ENCODE results near the gene FBH1. TPM values are rescaled to one million over a fixed set of nuclear protein-coding genes. Genes with fewer than 3 reads are reported as not detected.
A peak's percentile ranks its signal among the peaks of the same experiment; 100 is the strongest.
"Not testable (repeated sequence)": the region's sequence is repeated elsewhere in the genome, so short reads cannot be mapped to it uniquely, and the experiment has no call there.

The FBH1 gene
- polyA plus RNA-seq, 3 donors: 72.2 to 93.5 (median 76.7) TPM

- not testable (repeated sequence) for DNase-seq (ENCODE audit: extremely low read depth in 1 of 11, low read depth in 9 of 11, low spot score in 4 of 11)
These were observed 22.9 kb upstream of the FBH1 start for GRCh38 chr10:5867091-5867615.

GRCh38 chr10:5868383-5868782 is 21.7 kb upstream of the FBH1 start:
- DNase-seq (ENCODE audit: extremely low read depth in 1 of 11, low read depth in 9 of 11, low spot score in 4 of 11): not testable (repeated sequence)

- DNase-seq (ENCODE audit: extremely low read depth in 1 of 11, low read depth in 9 of 11, low spot score in 4 of 11): no peak
These were observed 20.9 kb upstream of the FBH1 start for GRCh38 chr10:5869156-5869555.

GRCh38 chr10:5871596-5871995 is 18.4 kb upstream of the FBH1 start:
- no peak for DNase-seq (ENCODE audit: extremely low read depth in 1 of 11, low read depth in 9 of 11, low spot score in 4 of 11)

GRCh38 chr10:5873515-5873995 is 16.5 kb upstream of the FBH1 start:
- DNase-seq (ENCODE audit: extremely low read depth in 1 of 11, low read depth in 9 of 11, low spot score in 4 of 11): peak; percentile 47 to 84 (median 70)

- DNase-seq (ENCODE audit: extremely low read depth in 1 of 11, low read depth in 9 of 11, low spot score in 4 of 11): no peak
These were observed 13.8 kb upstream of the FBH1 start for GRCh38 chr10:5876181-5876768.

GRCh38 chr10:5877041-5877440 is 13.0 kb upstream of the FBH1 start:
- DNase-seq (ENCODE audit: extremely low read depth in 1 of 11, low read depth in 9 of 11, low spot score in 4 of 11): not testable (repeated sequence)

- no peak for DNase-seq (ENCODE audit: extremely low read depth in 1 of 11, low read depth in 9 of 11, low spot score in 4 of 11)
These were observed 7.1 kb upstream of the FBH1 start for GRCh38 chr10:5882961-5883360.

GRCh38 chr10:5885619-5886018 is 4.4 kb upstream of the FBH1 start:
- no peak for DNase-seq (ENCODE audit: extremely low read depth in 1 of 11, low read depth in 9 of 11, low spot score in 4 of 11)

GRCh38 chr10:5887029-5887428 is 3.0 kb upstream of the FBH1 start:
- no peak for DNase-seq (ENCODE audit: extremely low read depth in 1 of 11, low read depth in 9 of 11, low spot score in 4 of 11)

GRCh38 chr10:5887641-5888040 is 2.4 kb upstream of the FBH1 start:
- no peak for DNase-seq (ENCODE audit: extremely low read depth in 1 of 11, low read depth in 9 of 11, low spot score in 4 of 11)

- DNase-seq (ENCODE audit: extremely low read depth in 1 of 11, low read depth in 9 of 11, low spot score in 4 of 11): no peak
These were observed 1.7 kb upstream of the FBH1 start for GRCh38 chr10:5888351-5888750.

GRCh38 chr10:5888843-5889623 is 1.0 kb upstream of the FBH1 start:
- DNase-seq (ENCODE audit: extremely low read depth in 1 of 11, low read depth in 9 of 11, low spot score in 4 of 11): peak in 1 of 11 donors; percentile 20

GRCh38 chr10:5890452-5890915 is 441 bp downstream of the FBH1 start:
- no peak for DNase-seq (ENCODE audit: extremely low read depth in 1 of 11, low read depth in 9 of 11, low spot score in 4 of 11)

GRCh38 chr10:5891009-5891408 is 966 bp downstream of the FBH1 start:
- no peak for DNase-seq (ENCODE audit: extremely low read depth in 1 of 11, low read depth in 9 of 11, low spot score in 4 of 11)

- no peak for DNase-seq (ENCODE audit: extremely low read depth in 1 of 11, low read depth in 9 of 11, low spot score in 4 of 11)
These were observed 2.0 kb downstream of the FBH1 start for GRCh38 chr10:5892007-5892406.

GRCh38 chr10:5893321-5893720 is 3.3 kb downstream of the FBH1 start:
- DNase-seq (ENCODE audit: extremely low read depth in 1 of 11, low read depth in 9 of 11, low spot score in 4 of 11): no peak

- no peak for DNase-seq (ENCODE audit: extremely low read depth in 1 of 11, low read depth in 9 of 11, low spot score in 4 of 11)
These were observed 4.4 kb downstream of the FBH1 start for GRCh38 chr10:5894403-5894802.

GRCh38 chr10:5894873-5895272 is 4.8 kb downstream of the FBH1 start:
- DNase-seq (ENCODE audit: extremely low read depth in 1 of 11, low read depth in 9 of 11, low spot score in 4 of 11): no peak

- DNase-seq (ENCODE audit: extremely low read depth in 1 of 11, low read depth in 9 of 11, low spot score in 4 of 11): no peak
These were observed 5.3 kb downstream of the FBH1 start for GRCh38 chr10:5895365-5895764.

All from renal cortex interstitium (tissue), 11 donors.